Erythroblast (primary cell): ENCODE results near the gene NPY2R.

Experiments
- GATA1 ChIP-seq: IDR thresholded peaks from 2 replicates; pipeline ENCODE4 v1.6.1; 2011; ENCODE audit warnings: low read depth, mild to moderate bottlenecking, control low read depth, low read length, moderate library complexity
- POLR2A ChIP-seq: IDR thresholded peaks from 2 replicates; pipeline ENCODE4 v1.6.1; 2011; ENCODE audit warnings: mild to moderate bottlenecking, low read length

DNA sequence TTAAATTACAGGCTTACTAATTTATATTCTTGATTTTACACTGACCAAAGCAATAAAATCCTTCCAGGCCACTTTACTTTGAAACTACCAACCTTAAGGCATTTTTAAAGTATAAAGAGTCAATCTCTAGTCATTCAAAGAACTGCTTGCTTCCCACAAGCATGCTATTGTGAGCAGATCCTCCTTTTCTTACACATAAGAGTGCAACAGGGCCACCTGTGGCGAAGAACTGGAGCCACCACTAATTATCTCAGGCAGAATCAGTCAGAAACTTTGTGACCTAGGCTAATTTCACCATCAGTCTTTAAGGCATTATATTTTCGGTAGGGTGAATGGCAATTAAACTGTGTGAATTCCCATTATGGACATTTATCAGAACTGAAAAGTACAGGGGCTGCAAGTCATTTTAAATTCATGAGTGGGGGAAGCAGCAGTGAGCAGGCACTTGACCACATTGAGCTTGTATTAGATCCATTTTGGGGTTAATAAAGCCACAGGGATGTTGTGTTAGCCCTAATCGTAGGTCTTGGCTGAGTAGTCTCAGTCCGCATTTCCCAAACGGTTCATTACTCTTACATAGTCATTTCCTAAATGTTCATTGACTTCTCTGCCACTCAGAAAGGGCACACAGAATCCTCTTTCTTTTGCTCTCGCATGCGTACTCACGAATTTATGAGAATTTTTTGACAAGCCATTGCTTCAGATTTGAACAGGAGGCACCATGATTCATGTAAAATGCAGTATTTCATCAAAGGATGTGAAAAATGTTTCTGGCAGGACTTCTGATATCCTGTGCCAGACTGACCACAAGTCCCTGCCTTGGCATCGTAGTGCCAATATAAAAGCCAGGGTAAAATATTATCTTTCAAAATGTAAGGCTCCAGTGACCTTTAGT lies 39.8 kb downstream of the NPY2R start:
- TF ChIP-seq POLR2A: no peak
- no peak for TF ChIP-seq GATA1
